HG03354 (cell line): ENCODE data around the gene HDDC3.

Source experiments
- ATAC-seq: cut with Tn5 transposase; IDR thresholded peaks from one replicate; pipeline ENCODE4 v1.9.1; 2021; ENCODE audit warnings: mild to moderate bottlenecking; ENCODE audit not compliant: unreplicated experiment, poor library complexity, severe bottlenecking

The HDDC3 gene

DNA sequence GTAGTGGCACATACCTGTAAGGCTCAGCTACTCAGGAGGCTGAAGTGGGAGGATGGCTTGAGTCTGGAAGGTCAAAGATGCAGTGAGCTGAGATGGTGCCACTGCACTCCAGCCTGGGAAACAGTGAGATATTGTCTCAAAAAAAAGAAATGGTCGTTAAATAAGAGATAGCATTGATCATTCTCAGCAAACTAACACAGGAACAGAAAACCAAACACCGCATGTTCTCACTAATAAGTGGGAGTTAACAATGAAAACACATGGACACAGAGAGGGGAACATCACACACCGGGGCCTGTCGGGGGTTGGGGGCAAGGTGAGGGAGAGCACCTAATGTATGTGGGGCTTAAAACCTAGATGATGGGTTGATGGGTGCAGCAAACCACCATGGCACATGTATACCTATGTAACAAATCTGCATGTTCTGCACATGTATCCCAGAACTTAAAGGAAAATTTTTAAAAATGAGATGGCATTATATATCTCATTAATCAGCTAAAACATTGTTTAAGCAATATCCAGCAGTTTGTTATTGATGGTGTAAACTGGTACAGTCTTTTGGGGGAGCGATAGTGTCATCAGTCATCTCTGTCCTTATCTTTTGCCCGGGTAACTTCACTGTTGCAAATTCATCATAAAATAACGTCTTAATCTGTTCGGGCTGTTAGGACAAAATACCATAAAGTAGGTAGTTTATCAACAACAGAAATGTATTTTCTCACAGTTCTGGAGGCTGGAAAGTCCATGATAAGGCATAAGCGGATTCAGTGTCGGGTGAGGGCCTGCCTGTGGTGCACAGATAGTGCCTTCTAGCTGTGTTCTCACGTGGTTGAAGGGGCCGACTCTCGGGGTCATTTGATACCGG, 30.9 kb downstream of the HDDC3 start:
- no peak for ATAC-seq

DNA sequence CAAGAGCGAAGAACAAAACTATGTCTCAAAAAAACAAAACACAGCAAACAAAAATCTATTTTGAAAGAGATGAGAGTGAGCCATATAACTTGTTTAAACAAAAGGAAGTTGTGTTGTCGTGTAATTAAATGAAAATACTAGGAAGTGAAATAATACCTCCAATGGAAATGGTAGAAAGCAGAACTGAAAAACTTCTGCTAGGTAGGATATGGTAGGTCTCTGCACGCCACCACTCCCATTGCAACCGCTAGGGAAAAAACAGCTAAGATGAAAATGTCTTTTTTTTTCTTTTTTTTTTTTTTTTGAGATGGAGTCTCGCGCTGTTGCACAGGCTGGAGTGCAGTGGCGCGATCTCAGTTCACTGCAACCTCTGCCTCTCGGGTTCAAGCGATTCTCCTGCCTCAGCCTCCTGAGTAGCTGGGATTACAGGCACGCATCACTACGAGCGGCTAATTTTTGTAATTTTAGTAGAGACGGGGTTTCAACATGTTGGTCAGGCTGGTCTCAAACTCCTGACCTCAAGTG, 35.2 kb downstream of the HDDC3 start:
- ATAC-seq = peak; percentile 52

- ATAC-seq = no peak
Observed at GRCh38 chr15:90895571-90896117, 36.7 kb downstream of the HDDC3 start.

- no peak for ATAC-seq
Observed at GRCh38 chr15:90893175-90894090, 38.9 kb downstream of the HDDC3 start.

DNA sequence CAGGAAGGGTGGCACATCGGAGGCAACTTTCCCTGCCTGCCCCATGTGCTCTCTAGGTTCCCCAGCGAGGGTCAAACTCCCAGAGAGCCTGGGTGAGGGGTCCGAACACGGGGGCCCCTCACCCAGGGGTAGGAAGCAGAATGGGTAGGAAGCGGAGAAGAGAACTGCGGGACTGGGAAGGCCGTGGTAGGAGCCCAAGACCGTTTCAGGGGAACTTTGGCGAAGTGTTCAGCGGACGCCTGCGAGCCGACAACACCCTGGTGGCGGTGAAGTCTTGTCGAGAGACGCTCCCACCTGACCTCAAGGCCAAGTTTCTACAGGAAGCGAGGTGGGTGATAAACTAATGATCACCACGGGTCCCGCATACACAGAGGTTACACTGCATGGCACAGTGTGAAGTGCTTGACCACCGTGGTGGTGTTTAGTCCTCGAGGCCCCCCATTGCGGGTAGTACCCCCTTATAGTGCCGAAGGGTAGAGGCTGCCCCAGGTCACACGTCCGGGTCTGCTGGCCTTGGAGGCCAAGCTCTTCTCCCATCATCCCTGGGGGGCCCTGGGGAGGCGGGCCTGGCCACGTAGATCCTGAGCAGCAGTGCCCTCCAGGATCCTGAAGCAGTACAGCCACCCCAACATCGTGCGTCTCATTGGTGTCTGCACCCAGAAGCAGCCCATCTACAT, 39.7 kb downstream of the HDDC3 start:
- no peak for ATAC-seq

DNA sequence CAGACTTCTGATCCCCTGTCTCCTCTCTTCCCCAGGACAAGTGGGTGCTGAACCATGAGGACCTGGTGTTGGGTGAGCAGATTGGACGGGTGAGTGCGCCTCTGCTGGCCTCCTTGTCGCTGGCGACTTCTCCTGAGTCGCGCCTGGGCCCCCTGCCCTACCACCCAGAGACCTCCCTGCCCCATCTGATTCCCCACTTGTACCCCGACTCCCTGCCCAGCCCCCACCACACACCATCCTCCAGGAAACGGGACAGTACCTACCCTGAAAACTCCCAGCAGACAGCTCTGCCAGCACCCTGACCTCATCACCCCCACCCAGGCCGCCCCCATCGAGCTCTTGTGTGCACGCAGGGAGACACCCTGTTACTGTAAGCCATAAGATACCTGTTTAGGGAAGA, 40.3 kb downstream of the HDDC3 start:
- ATAC-seq = no peak

DNA sequence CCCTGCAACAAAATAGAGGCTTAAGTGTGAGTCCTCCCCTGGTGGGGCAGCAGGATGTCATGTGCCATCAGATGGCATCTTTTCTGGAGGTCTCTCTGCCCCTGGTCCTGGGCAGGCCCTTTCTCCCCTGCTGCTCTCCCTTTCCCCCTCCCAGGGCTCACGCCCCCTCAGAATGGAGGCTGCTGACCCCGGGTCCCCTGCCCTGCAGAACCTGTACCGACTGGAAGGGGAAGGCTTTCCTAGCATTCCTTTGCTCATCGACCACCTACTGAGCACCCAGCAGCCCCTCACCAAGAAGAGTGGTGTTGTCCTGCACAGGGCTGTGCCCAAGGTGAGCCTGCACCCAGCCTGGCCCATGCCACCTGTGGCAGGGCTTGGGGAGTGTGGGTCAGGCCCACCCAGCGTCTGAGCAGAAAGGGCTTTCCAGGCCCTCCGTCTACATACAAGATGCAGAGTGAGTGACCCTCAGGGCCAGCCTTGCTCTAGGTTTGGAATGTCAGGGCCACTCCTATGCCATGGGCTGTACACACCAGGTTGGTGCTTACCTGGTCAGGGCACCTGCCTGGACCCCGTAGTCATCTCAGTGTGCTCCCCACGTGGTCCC, 40.9 kb downstream of the HDDC3 start:
- ATAC-seq = no peak

DNA sequence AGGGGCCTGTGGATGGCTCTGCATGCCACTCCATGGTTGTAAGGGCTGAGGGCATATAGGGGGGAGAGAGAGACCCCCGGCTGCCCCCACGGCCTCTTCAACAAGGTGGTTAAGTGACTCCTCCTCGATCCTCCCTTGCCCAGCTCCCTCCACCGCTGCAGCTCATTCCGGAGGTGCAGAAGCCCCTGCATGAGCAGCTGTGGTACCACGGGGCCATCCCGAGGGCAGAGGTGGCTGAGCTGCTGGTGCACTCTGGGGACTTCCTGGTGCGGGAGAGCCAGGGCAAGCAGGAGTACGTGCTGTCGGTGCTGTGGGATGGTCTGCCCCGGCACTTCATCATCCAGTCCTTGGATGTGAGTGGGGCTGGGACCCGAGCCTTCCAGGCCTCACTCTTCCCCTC, 41.5 kb downstream of the HDDC3 start:
- no peak for ATAC-seq

- ATAC-seq = no peak
Observed at GRCh38 chr15:90889736-90890456, 42.5 kb downstream of the HDDC3 start.

DNA sequence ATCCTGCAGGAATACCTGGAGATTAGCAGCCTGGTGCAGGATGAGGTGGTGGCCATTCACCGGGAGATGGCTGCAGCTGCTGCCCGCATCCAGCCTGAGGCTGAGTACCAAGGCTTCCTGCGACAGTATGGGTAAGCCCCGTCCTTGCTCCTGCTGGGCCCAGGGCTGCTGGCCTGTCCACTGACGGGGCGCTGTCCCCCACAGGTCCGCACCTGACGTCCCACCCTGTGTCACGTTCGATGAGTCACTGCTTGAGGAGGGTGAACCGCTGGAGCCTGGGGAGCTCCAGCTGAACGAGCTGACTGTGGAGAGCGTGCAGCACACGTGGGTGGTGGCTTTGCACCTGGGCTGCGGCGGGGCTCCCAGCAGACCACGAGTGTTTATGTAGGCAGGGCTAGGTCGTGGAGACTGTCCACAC, 43.0 kb downstream of the HDDC3 start:
- ATAC-seq = no peak

GRCh38 chr15:90887037-90887481, 45.3 kb downstream of the HDDC3 start:
- ATAC-seq = no peak

DNA sequence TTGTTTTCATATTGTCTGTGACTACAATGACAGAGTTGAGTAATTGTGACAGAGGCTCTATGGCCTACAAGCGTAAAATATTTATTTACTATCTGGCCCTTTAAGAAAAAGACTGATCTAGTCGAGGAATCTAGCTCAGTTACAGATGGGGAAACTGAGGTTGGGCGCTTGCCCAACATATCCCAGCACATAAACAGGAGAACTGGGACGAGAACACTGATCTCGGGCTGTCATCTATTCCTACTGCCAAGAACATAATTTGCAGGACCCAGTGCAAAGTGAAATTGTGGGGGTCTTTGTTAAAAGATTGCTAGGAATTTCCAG, 46.1 kb downstream of the HDDC3 start:
- ATAC-seq = no peak

DNA sequence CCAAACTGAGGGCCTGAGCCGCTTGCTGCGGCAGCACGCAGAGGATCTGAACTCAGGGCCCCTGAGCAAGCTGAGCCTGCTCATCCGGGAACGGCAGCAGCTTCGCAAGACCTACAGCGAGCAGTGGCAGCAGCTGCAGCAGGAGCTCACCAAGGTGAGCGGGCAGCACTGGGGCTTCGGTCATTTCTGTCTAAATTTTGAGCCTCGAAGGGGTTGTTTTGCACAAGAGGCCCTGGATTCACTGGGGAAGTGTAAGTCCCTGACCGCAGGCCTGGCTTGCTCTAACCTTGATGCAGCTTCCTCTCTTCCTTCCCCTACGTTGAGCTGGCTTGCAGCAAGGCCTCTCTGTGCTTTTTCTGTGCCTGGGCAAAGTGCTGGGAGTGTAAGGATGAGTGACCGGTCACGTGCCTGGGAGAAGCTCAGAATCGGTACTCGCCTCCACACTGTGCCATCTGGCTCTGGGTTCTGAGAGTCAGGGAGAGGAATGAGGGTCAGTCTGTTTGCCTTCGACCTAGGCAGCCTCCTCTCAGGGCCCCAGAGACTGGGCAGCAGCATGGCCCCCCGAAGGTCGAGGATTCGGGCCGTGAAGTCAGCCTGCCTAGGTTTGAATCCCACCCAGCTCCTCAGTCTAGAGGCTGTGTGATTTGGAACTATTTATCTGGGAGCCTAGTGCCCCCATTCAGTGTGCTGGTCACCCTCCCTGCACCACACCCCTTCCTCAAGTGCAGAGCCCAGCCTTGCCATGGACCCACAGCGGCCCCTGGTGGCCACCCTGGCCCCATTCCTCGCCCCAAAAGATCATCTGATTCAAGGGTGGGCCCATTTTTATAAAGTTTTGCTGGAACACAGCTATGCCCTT, 46.7 kb downstream of the HDDC3 start:
- ATAC-seq = peak; percentile 55

GRCh38 chr15:90884719-90885431, 47.5 kb downstream of the HDDC3 start:
- ATAC-seq = peak; percentile 14

GRCh38 chr15:90883976-90884718, 48.2 kb downstream of the HDDC3 start, which contains the start of gene FES:
FES (plus strand) TSS chr15:90884504; CDS start chr15:90885046, 542 bp downstream.
- peak; percentile 39 for ATAC-seq

- no peak for ATAC-seq
Observed at GRCh38 chr15:90883526-90883975, 48.8 kb downstream of the HDDC3 start.
